ENCODE measurements around the gene KBTBD3. TPM values are rescaled to one million over a fixed set of nuclear protein-coding genes. Genes with fewer than 3 reads are reported as not detected.

Gene KBTBD3
- total RNA-seq, 1 donor from 2014 or later = 8.9 TPM

GRCh38 chr11:106021181-106021966 lies 55.8 kb downstream of the KBTBD3 start:
- no peak for TF ChIP-seq CTCF (IDR thresholded peaks at IDR 0.05; ENCODE audit: partially characterized antibody, unreplicated experiment)
- H3K4me3 Mint-ChIP-seq (ENCODE audit: unreplicated experiment) = peak overlapping the region; percentile 96
- DNase-seq = no peak
- peaks cover 31% of the 10 kb centered on the region for H3K4me1 Mint-ChIP-seq (ENCODE audit: low read depth, unreplicated experiment)
- peaks cover 4% of the 10 kb centered on the region for H3K27me3 Mint-ChIP-seq (ENCODE audit: unreplicated experiment)
- peak overlapping the region; percentile 83 for H3K27ac Mint-ChIP-seq (ENCODE audit: unreplicated experiment)
- no peaks in the 10 kb centered on the region for H3K36me3 Mint-ChIP-seq (ENCODE audit: unreplicated experiment)
- H3K9me3 Mint-ChIP-seq (ENCODE audit: unreplicated experiment) = peaks cover 9% of the 10 kb centered on the region

GRCh38 chr11:106017093-106017492 lies 60.1 kb downstream of the KBTBD3 start:
- no peaks in the 10 kb centered on the region for H3K36me3 Mint-ChIP-seq (ENCODE audit: unreplicated experiment)
- H3K4me3 Mint-ChIP-seq (ENCODE audit: unreplicated experiment) = peak overlapping the region; percentile 73
- peak overlapping the region; percentile 95 for H3K27ac Mint-ChIP-seq (ENCODE audit: unreplicated experiment)
- peaks cover 8% of the 10 kb centered on the region for H3K27me3 Mint-ChIP-seq (ENCODE audit: unreplicated experiment)
- peaks cover 7% of the 10 kb centered on the region for H3K9me3 Mint-ChIP-seq (ENCODE audit: unreplicated experiment)
- no peak for TF ChIP-seq CTCF (IDR thresholded peaks at IDR 0.05; ENCODE audit: partially characterized antibody, unreplicated experiment)
- DNase-seq = no peak
- peaks cover 60% of the 10 kb centered on the region for H3K4me1 Mint-ChIP-seq (ENCODE audit: low read depth, unreplicated experiment)

DNA sequence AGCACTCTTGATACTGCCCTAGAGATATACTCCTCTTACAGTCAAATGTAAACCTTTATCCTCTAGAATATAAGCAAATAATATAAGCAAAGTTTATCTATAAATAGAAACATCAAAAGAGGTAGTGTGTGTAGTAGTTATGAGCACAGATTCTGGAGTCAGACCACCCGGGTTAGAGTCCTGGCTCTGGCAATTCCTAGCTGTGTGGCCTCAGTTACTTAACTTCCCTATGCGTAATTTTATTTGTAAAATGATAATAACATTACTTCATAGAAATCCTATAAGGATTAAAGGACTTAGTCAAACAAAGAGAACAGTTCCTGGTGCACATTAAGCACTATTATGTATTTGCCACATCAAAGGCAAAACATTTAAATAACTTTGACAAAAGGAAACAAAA lies 62.1 kb downstream of the KBTBD3 start:
- Mint-ChIP-seq H3K36me3 (ENCODE audit: unreplicated experiment) (peaks cover 5% of the 10 kb centered on the region), H3K9me3 (ENCODE audit: unreplicated experiment) (peaks cover 6% of the 10 kb centered on the region), H3K27ac (ENCODE audit: unreplicated experiment) (no peak overlapping the region), H3K4me1 (ENCODE audit: low read depth, unreplicated experiment) (peaks cover 71% of the 10 kb centered on the region), H3K4me3 (ENCODE audit: unreplicated experiment) (peak overlapping the region; percentile 14), H3K27me3 (ENCODE audit: unreplicated experiment) (peaks cover 7% of the 10 kb centered on the region)
- no peak for DNase-seq
- no peak for TF ChIP-seq CTCF (IDR thresholded peaks at IDR 0.05; ENCODE audit: partially characterized antibody, unreplicated experiment)

- Mint-ChIP-seq H3K27me3 (ENCODE audit: unreplicated experiment) (peaks cover 7% of the 10 kb centered on the region), H3K4me1 (ENCODE audit: low read depth, unreplicated experiment) (peaks cover 66% of the 10 kb centered on the region), H3K9me3 (ENCODE audit: unreplicated experiment) (peaks cover 5% of the 10 kb centered on the region), H3K36me3 (ENCODE audit: unreplicated experiment) (peaks cover 8% of the 10 kb centered on the region), H3K4me3 (ENCODE audit: unreplicated experiment) (peak overlapping the region; percentile 39), H3K27ac (ENCODE audit: unreplicated experiment) (peak overlapping the region; percentile 76)
- no peak for TF ChIP-seq CTCF (IDR thresholded peaks at IDR 0.05; ENCODE audit: partially characterized antibody, unreplicated experiment)
- DNase-seq = no peak
Measured at GRCh38 chr11:106014620-106015019, 62.5 kb downstream of the KBTBD3 start.

- H3K36me3 Mint-ChIP-seq (ENCODE audit: unreplicated experiment) = peaks cover 8% of the 10 kb centered on the region
- peak overlapping the region; percentile 99 for H3K27ac Mint-ChIP-seq (ENCODE audit: unreplicated experiment)
- DNase-seq = no peak
- no peak for TF ChIP-seq CTCF (IDR thresholded peaks at IDR 0.05; ENCODE audit: partially characterized antibody, unreplicated experiment)
- H3K4me1 Mint-ChIP-seq (ENCODE audit: low read depth, unreplicated experiment) = peaks cover 63% of the 10 kb centered on the region
- peak overlapping the region; percentile 26 for H3K4me3 Mint-ChIP-seq (ENCODE audit: unreplicated experiment)
- peaks cover 5% of the 10 kb centered on the region for H3K9me3 Mint-ChIP-seq (ENCODE audit: unreplicated experiment)
- H3K27me3 Mint-ChIP-seq (ENCODE audit: unreplicated experiment) = peaks cover 7% of the 10 kb centered on the region
Measured at GRCh38 chr11:106014035-106014434, 63.1 kb downstream of the KBTBD3 start.

Measured in glutamatergic neuron (in vitro differentiated cells).